K562 (cell line): ENCODE measurements around the gene PNMA8C. TPM values are rescaled to one million over a fixed set of nuclear protein-coding genes. Genes with fewer than 3 reads are reported as not detected.

Source experiments
- ATAC-seq: fragments of 200-7000 bp; cut with Tn5 transposase; 3 replicates; pipeline ENCODE4 v1.9.1; 2020; ENCODE audit warnings: moderate library complexity
- BruUV-seq: library from RNA; stranded (reverse); fragments of 400-500 nt; replicated peaks from 2 replicates; lab custom pipeline; 2021; lab: Mats Ljungman, UMichigan
- CTCF ChIA-PET: fragments of 300-600 bp; formaldehyde crosslinking; extraction: SDS; loops from one replicate; lab custom pipeline; 2021; ENCODE audit warnings: low intra/inter-chr PET ratio; lab: Yijun Ruan, JAX
- POLR2A ChIA-PET: fragments of 300-600, 350-650 bp; sonication (Branson Sonifier 250); formaldehyde crosslinking; extraction: SDS; loops from one replicate; lab custom pipeline; 2021; ENCODE audit warnings: antibody characterized with exemption, inconsistent platforms; lab: Yijun Ruan, JAX
- DNase-seq, 4 experiments: peaks; one replicate each; pipeline versions ENCODE4 v3.0.0 to v3.0.0-alpha.2; 2011 to 2018; ENCODE audit warnings: low spot score in 3 of 4, mixed read lengths in 3 of 4; ENCODE audit errors: extremely low read depth in 1 of 4
- FAIRE-seq: peaks from 2 replicates; lab custom pipeline; 2011; peaks lifted over from hg19 to GRCh38; lab: Jason Lieb, UNC
- H2AFZ ChIP-seq: 2 replicates; pipeline ENCODE4 v1.6.0; 2011; ENCODE audit warnings: low read depth, low read length, control low read depth, inconsistent platforms
- H3K27ac ChIP-seq: fragments of 200-600 bp; 3 replicates; pipeline ENCODE4 v1.8.0; 2011; ENCODE audit warnings: low read depth, mild to moderate bottlenecking, control low read depth, inconsistent platforms, low read length, moderate library complexity, mixed read lengths; ENCODE audit errors: extremely low read depth
- H3K27me3 ChIP-seq, 2 experiments: fragments of 300-600 bp in 1 of 2; 2 replicates in 1 of 2; 3 replicates in 1 of 2; pipeline versions ENCODE4 v1.6.0 to v1.8.0; 2011; ENCODE audit warnings: inconsistent platforms in 2 of 2, low read length in 2 of 2, mild to moderate bottlenecking in 1 of 2, mixed read lengths in 1 of 2, moderate library complexity in 1 of 2; ENCODE audit not compliant: control insufficient read depth in 2 of 2, insufficient read depth in 2 of 2
- H3K36me3 ChIP-seq: fragments of 300-600 bp; 3 replicates; pipeline ENCODE4 v1.8.0; 2011; ENCODE audit warnings: mild to moderate bottlenecking, low read length, inconsistent platforms; ENCODE audit not compliant: control insufficient read depth, insufficient read depth
- H3K4me1 ChIP-seq, 2 experiments: fragments of 200-600 bp in 1 of 2; replicated peaks in 1 of 2; 2 replicates in 1 of 2; 3 replicates in 1 of 2; pipeline versions ENCODE4 v1.5.1 to v1.8.0; 2011; ENCODE audit warnings: inconsistent platforms in 2 of 2, low read length in 2 of 2, mild to moderate bottlenecking in 1 of 2, mixed read lengths in 1 of 2, moderate library complexity in 1 of 2; ENCODE audit not compliant: control insufficient read depth in 2 of 2, insufficient read depth in 2 of 2
- H3K4me2 ChIP-seq: 2 replicates; pipeline ENCODE4 v1.6.1; 2011; ENCODE audit warnings: low read length, control low read depth, inconsistent platforms, mixed read lengths; ENCODE audit not compliant: insufficient read depth
- H3K4me3 ChIP-seq: fragments of 200-600 bp; sonication (generic), shearing (Covaris generic); 2 replicates; pipeline ENCODE4 v1.5.1; 2016; ENCODE audit warnings: control low read depth, inconsistent platforms
- H3K79me2 ChIP-seq: fragments of 200-600 bp; 3 replicates; pipeline ENCODE4 v1.8.0; 2011; ENCODE audit warnings: low read length, inconsistent platforms; ENCODE audit not compliant: control insufficient read depth, insufficient read depth
- H3K9ac ChIP-seq, 2 experiments: 2 replicates each; pipeline versions ENCODE4 v1.6.0 to v1.6.1; 2011; ENCODE audit warnings: low read depth in 2 of 2, low read length in 2 of 2, control low read depth in 1 of 2, inconsistent platforms in 1 of 2, mild to moderate bottlenecking in 1 of 2, mixed read lengths in 1 of 2; ENCODE audit not compliant: insufficient read depth in 1 of 2
- H3K9me1 ChIP-seq: one replicate; pipeline ENCODE4 v1.6.0; 2011; ENCODE audit warnings: inconsistent platforms, mild to moderate bottlenecking, low read length, moderate library complexity; ENCODE audit not compliant: control insufficient read depth, insufficient read depth
- H3K9me3 ChIP-seq: replicated peaks from 2 replicates; pipeline ENCODE4 v1.5.1; 2011; ENCODE audit warnings: low read depth, low read length, inconsistent platforms; ENCODE audit not compliant: control insufficient read depth, insufficient read depth
- H4K20me1 ChIP-seq: replicated peaks from 2 replicates; pipeline ENCODE4 v1.6.1; 2011; ENCODE audit warnings: low read length, inconsistent platforms, mixed read lengths; ENCODE audit not compliant: control insufficient read depth, insufficient read depth
- CXXC5 ChIP-seq: fragments of 250-450 bp; sonication (Bioruptor Pico); IDR thresholded peaks from 2 replicates; pipeline ENCODE4 v1.8.0; 2022; ENCODE audit warnings: inconsistent platforms, mild to moderate bottlenecking, moderate library complexity
- ERF ChIP-seq: fragments of 450-650 bp; formaldehyde crosslinking; IDR thresholded peaks from 2 replicates; pipeline ENCODE4 v1.4.0; 2020; ENCODE audit warnings: mild to moderate bottlenecking, mixed read lengths
- LEF1 ChIP-seq: fragments of 450-650 bp; IDR thresholded peaks from 2 replicates; pipeline ENCODE4 v1.6.1; 2016; ENCODE audit warnings: mild to moderate bottlenecking
- TOE1 ChIP-seq, 2 experiments: fragments of 450-650 bp in 1 of 2; sonication (generic) in 1 of 2; formaldehyde crosslinking in 1 of 2; IDR thresholded peaks; 2 replicates each; pipeline versions ENCODE4 v1.7.1 to v1.8.0; 2016 to 2022; ENCODE audit warnings: borderline replicate concordance in 2 of 2, mild to moderate bottlenecking in 2 of 2, antibody characterized with exemption in 1 of 2, inconsistent platforms in 1 of 2, low read depth in 1 of 2, missing genetic modification reagents in 1 of 2, moderate library complexity in 1 of 2
- WGBS: fragments of 100-300 bp; shearing (Covaris generic); methylation state at CpG from one replicate; pipeline ENCODE4 v1.1.6; 2016; ENCODE audit warnings: low coverage, mixed read lengths; ENCODE audit not compliant: insufficient coverage; ENCODE audit errors: missing lambda C conversion rate; 5-methylcytosine and 5-hydroxymethylcytosine counted together
- in situ Hi-C: fragments of 300-500 bp; cut with MboI; formaldehyde crosslinking; loops from 4 replicates; pipeline ENCODE4 v1.15.0; 2018; ENCODE audit warnings: inconsistent platforms, mixed read lengths
- intact Hi-C: fragments of 100-400 bp; cut with micrococcal nuclease; formaldehyde crosslinking; loops from 2 replicates; pipeline ENCODE4 v1.14.2; 2022
- polyA plus RNA-seq, 8 experiments: library from polyadenylated mRNA; depleted of rRNA in 4 of 8; stranded (reverse) in 5 of 8; unstranded in 3 of 8; fragments of >200 nt; fragmentation: Nextera tagmentation in 2 of 8; fragmentation: Illumina TruSeq in 1 of 8; extraction: Ambion mirVana in 2 of 8; extraction: Trizol in 1 of 8; gene quantifications; 2 replicates each; pipeline versions ENCODE4 v1.2.1 to v1.2.3, GENCODE V29; 2011 to 2014; ENCODE audit warnings: inconsistent platforms in 1 of 8, missing spikeins in 1 of 8
- total RNA-seq, 7 experiments: library from RNA; depleted of rRNA in 6 of 7; stranded (reverse); fragments of >200 nt in 6 of 7; fragmentation: Illumina TruSeq in 2 of 7; extraction: Trizol in 2 of 7; gene quantifications; 2 replicates each; pipeline versions ENCODE4 v1.2.1 to v1.2.3, GENCODE V29; 2011 to 2021; ENCODE audit warnings: low replicate concordance in 1 of 7

Gene PNMA8C
- total and polyA plus RNA-seq, 9 of the 15 experiments (the other 6 are each of a cell fraction or from before 2014, with no cell fraction given), result 0.04 to 0.05 (median 0.05) TPM; not detected in 6

DNA sequence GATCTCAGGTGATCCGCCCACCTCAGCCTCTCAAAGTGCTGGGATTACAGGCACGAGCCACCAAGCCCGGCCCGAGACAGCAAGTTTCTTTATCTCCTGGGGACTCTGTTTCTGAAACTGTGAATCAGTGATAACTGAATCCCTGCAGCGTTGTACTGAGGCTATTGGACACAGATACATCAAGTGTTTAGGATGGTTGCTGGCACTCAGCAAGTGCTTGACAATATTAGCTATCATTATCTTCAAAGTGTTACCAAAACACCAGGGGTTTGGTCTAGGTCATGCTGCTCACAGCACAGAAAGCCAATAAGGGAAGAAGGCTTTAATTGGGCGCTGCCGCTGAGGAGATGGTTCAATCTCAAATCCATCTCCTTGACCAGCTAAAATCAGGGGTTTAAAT, 20.5 kb upstream of the PNMA8C start:
- no peak overlapping the region for H2AFZ ChIP-seq
- no peaks in the 10 kb centered on the region for H4K20me1 ChIP-seq
- H3K27me3 ChIP-seq, result peaks cover 18 to 34% of the 10 kb centered on the region in 2 experiments
- FAIRE-seq (no peak), DNase-seq (no peak), ATAC-seq (no peak)
- H3K4me1 ChIP-seq, result no peaks in the 10 kb centered on the region
- H3K79me2 ChIP-seq, result no peaks in the 10 kb centered on the region
- 4% methylated on average over 7 of the region's 7 CpGs for WGBS
- no peak overlapping the region for H3K4me3 ChIP-seq
- POLR2A ChIA-PET, result interaction anchor here (0.6 kb wide), 1 partner anchor 14 kb away, joined by 3 read pairs; no protein-coding TSS in a partner anchor
- H3K9me3 ChIP-seq, result peaks cover 2% of the 10 kb centered on the region
- CTCF ChIA-PET, result no interaction called here
- no peak overlapping the region for H3K4me2 ChIP-seq
- in situ Hi-C loops, result no loop called here
- H3K27ac ChIP-seq, result no peak overlapping the region
- TF ChIP-seq ERF (CRISPR knock-in tag), result no peak
- TF ChIP-seq TOE1 (IDR thresholded peaks at IDR 0.05; ENCODE audit: borderline replicate concordance), result no peak
- TF ChIP-seq TOE1 (CRISPR knock-in tag; IDR thresholded peaks at IDR 0.05; ENCODE audit: borderline replicate concordance, low read depth), result no peak
- no peaks in the 10 kb centered on the region for H3K36me3 ChIP-seq
- BruUV-seq, result no TSS peak
- no peaks in the 10 kb centered on the region for H3K9me1 ChIP-seq
- no peak overlapping the region for H3K9ac ChIP-seq
- intact Hi-C loops, result no loop called here

DNA sequence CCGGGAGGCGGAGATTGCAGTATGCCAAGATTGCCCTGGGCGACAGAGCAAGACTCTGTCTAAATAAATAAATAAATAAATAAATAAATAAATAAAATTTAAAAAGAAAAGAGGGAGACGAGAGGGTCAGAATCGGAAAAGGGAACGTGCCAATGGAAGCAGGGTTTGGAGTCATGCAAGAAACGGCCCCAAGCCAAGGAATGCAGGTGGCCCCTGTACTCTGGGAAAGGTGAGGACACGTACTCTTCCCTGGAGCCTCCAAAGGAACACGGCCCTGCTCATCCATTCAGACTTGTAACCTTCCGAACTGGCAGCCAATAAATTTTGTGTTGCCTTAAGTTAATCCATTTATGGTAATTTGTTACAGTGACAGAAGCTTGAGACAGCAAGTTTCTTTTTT, 19.9 kb upstream of the PNMA8C start:
- intact Hi-C loops, result no loop called here
- H3K4me1 ChIP-seq, result no peaks in the 10 kb centered on the region
- no TSS peak for BruUV-seq
- WGBS, result 6% methylated on average over 10 of the region's 10 CpGs
- H3K27ac ChIP-seq, result no peak overlapping the region
- ATAC-seq, result no peak
- peaks cover 2% of the 10 kb centered on the region for H3K9me3 ChIP-seq
- H3K79me2 ChIP-seq, result no peaks in the 10 kb centered on the region
- no peaks in the 10 kb centered on the region for H3K36me3 ChIP-seq
- H4K20me1 ChIP-seq, result no peaks in the 10 kb centered on the region
- ChIA-PET POLR2A (interaction anchor here (0.6 to 0.7 kb wide), 4 partner anchors 13 to 517 kb away, joined by 3 read pairs; no protein-coding TSS in a partner anchor), CTCF (interaction anchor here (0.5 kb wide), 1 partner anchor 23 kb away, joined by 6 read pairs; no protein-coding TSS in a partner anchor)
- no peak overlapping the region for H3K4me2 ChIP-seq
- H3K27me3 ChIP-seq, result peaks cover 18 to 32% of the 10 kb centered on the region in 2 experiments
- H3K9ac ChIP-seq, result no peak overlapping the region
- in situ Hi-C loops, result no loop called here
- H2AFZ ChIP-seq, result no peak overlapping the region
- TF ChIP-seq LEF1 (no peak), CXXC5 (CRISPR knock-in tag) (no peak)
- DNase-seq, result no peak
- no peak for FAIRE-seq
- H3K4me3 ChIP-seq, result no peak overlapping the region
- H3K9me1 ChIP-seq, result no peaks in the 10 kb centered on the region
